ENCODE results near the gene GMEB2.
"Not testable (repeated sequence)": the region's sequence is repeated elsewhere in the genome, so short reads cannot be mapped to it uniquely, and the experiment has no call there.

The GMEB2 gene, protein sequence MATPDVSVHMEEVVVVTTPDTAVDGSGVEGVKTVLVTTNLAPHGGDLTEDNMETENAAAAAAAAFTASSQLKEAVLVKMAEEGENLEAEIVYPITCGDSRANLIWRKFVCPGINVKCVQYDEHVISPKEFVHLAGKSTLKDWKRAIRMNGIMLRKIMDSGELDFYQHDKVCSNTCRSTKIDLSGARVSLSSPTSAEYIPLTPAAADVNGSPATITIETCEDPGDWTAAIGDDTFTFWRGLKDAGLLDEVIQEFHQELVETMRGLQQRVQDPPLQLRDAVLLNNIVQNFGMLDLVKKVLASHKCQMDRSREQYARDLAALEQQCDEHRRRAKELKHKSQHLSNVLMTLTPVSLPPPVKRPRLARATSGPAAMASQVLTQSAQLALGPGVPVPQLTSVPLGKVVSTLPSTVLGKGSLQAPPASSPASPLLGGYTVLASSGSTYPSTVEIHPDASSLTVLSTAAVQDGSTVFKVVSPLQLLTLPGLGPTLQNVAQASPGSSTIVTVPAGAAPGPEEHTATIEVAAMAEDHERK

DNA sequence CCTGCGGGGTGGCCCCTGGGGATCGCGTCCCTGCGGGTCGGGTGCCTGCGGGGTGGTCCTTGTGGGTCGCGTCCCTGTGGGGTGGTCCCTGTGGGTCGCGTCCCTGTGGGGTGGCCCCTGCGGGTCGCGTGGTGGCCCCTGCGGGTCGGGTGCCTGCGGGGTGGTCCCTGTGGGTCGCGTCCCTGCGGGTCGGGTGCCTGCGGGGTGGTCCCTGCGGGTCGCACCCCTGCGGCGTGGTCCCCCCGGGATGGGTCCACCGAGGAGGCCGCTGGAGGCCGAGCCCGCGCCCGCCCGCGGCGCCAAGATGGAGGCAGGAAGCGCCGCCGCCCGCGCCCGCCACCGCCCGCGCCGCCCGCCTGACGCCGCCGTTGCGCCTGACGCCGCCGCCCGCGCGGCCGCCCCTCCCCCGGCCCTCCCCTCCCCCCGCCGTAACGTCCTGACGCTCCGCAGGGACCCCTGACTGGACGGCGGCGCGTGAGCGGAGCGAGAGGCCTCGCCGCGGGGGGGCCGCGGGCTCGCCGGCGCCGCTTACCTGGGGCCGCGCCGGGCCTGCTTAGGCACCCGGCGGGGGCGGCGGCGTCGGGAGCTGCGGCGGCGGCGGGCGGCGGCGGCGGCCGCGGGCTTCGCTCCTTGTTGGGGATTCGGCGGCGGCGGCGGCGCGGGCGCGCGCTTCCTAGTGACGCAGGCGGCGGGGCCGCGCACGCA, at the start of gene GMEB2:
Gene GMEB2, minus strand, starts transcription at position 678 of the 705 bp plus-strand sequence. CDS start 7,704 bp downstream, outside the sequence.
- peak; percentile 65 for DNase-seq (ENCODE audit: low spot score)

DNA sequence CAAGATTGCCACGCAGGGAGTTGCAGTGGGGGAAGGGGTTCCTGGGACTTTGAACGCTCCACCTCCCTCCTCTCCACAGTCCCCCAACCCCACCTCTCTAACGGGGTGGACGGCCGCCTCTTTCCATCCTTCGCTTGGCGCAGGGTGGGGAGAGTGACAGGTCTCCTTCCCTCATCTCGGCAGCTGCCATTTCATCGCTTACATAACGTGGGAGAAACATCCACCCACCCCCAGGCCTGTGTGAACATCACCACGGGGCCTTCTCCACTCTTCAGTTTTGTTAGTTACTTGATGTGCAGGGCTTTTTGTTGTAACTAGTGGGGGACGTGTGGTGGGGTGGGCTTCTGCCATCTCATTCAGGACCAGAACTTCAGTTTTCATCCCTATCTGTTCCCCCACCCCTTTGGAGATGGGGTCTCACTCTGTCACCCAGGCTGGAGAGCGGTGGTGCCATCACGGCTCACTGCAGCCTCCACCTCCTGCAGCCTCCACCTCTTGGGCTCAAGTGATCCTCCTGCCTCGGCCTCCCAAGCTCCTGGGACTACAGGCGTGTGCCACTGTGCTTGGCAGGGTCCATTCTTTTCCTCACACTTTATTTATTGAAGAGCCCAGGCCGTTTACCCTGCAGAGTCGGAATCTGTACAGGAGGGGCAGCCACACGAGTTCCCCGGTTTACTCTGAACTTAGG, 48.9 kb upstream of the GMEB2 start:
- DNase-seq (ENCODE audit: low spot score): no peak

DNA sequence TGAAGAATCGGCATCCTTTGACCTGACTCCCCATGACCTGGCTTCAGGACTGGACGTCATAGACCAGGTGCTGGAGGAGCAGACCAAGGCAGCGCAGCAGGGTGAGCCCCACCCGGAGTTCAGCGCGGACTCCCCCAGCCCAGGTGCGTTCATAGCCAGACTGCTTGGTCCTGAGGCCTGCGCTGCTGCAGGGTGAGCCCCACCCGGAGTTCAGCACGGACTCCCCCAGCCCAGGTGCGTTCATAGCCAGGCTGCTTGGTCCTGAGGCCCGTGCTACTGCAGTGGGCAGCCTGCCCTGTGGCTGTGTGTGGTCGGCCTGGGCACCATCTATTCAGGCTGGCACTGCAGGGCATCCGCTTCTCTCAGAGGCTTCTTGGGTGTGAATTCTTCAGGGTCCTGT, 47.0 kb upstream of the GMEB2 start:
- DNase-seq (ENCODE audit: low spot score): no peak

DNA sequence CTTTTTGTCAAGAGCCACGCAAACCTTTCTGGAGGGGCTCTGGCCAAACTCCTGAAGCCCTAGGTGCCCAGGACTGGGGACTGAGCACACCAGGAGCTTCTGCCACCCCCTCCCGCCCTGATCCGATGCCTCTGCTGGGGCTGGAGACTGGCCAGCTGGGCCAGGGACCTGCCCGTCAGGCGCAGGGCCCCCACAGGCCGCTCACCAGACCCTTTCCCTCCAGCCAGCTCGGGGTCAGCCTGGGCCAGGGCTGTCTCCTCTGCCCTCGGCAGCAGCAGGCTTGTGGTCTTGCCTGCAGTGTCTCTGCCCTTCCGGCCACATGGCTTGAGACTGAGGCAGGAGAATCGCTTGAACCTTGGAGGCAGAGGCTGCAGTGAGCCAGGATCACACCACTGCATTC, 45.8 kb upstream of the GMEB2 start:
- no peak for DNase-seq (ENCODE audit: low spot score)

DNA sequence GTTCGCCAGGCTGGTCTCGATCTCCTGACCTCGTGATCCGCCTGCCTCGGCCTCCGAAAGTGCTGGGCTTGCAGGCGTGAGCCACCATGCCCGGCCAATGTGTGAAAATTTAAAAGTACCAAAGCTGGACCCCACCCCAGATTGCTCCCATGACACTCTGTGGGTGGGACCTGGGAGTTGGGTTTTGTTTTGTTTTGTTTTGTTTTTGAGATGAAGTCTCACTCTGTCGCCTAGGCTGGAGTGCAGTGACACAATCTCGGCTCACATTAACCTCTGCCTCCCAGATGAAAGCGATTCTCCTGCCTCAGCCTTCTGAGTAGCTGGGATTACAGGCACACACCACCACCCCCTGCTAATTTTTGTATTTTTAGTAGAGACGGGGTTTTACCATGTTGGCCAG, 44.8 kb upstream of the GMEB2 start:
- not testable (repeated sequence) for DNase-seq (ENCODE audit: low spot score)

DNA sequence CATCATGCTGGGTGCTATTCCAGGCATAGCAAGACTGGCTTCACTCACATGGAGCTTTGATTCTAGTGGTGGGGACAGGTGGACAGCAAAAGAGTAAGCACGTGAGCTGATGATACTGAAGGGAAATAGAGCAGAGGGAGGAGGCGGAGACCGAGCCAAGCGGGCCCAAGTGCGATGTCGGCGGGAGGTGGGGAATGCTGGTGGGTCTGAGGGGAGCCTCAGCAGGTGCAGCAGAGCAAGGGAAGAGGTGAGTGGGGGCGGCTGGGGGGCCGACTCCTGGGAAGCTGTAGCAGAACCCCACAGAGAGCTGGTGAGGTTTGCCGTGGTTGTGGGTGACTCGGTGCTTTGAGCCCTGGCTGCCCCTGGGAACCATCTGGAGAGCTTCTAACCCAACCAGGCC, 41.5 kb upstream of the GMEB2 start:
- DNase-seq (ENCODE audit: low spot score): no peak

DNA sequence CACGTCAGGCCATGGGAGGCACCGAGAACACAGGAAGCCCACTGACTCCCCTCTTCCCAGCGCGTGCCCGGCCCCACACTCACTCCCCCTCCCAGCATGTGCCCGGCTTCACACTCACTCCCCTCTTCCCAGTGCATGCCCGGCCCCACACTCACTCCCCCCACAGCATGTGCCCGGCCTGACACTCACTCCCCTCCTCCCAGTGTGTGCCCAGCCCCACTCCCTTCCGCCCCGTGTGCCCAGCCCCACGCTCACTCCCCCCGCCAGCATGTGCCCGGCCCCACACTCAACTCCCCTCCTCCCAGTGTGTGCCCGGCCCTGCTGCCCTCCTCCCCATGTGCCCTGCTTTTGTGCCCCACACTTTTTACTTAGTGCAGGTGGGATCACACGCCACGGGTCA, 41.0 kb upstream of the GMEB2 start:
- no peak for DNase-seq (ENCODE audit: low spot score)

DNA sequence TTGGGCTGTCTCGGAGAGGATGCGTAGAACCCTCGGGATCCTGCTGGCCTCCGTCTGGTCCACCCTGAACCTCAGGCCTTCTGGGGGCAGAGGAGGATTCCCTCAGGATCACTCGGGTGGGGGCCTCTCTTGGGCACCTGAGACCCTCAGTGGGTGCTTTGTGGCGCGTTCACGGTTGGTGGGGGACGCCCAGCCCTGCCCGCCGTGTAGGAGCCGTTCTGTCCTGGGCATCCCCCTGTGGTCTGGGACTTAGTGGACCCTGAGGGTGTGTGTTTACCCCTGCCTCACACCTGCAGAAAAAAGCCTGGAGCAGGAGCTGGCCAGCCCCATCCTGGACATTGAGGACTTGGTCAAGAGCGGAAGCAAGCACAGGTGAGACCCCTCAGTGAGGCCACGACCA, 38.8 kb upstream of the GMEB2 start:
- no peak for DNase-seq (ENCODE audit: low spot score)

DNA sequence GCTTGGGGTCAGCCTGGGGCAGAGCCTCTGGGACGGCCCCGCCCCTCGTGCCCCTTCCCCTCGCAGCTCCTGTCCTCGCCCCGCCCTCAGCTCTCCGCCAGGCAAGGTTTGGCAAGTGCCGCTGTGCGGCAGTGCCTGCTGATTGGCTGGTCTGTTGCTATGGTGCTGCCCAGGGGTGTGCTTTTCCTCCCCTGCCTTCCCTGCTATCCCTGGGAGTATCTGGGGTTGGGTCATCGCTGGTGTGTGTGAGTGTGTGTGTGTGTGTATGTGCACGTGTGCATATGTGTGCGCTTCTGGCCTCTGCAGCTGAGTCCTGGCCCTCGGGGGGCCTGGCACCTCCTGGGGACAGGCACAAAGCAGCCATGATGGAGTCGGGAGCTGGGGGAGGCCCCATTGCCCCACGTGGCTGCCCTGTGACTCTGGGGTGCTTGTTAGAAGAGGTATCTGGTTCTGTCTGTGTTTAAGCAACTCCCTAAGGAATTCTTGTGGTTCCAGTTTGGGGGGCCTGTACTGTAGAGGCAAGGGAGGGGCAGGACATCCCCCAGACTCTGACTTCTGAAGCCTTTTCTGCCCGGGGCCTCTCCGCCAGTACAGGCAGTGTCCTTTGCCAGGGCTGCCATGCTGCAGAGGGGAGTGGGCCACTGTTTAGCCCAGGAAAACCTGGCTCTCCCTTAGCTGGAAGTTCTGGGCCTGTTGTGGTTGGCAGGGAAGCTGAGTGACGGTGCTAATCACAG, 38.1 kb upstream of the GMEB2 start:
- peak; percentile 87 for DNase-seq (ENCODE audit: low spot score)

DNA sequence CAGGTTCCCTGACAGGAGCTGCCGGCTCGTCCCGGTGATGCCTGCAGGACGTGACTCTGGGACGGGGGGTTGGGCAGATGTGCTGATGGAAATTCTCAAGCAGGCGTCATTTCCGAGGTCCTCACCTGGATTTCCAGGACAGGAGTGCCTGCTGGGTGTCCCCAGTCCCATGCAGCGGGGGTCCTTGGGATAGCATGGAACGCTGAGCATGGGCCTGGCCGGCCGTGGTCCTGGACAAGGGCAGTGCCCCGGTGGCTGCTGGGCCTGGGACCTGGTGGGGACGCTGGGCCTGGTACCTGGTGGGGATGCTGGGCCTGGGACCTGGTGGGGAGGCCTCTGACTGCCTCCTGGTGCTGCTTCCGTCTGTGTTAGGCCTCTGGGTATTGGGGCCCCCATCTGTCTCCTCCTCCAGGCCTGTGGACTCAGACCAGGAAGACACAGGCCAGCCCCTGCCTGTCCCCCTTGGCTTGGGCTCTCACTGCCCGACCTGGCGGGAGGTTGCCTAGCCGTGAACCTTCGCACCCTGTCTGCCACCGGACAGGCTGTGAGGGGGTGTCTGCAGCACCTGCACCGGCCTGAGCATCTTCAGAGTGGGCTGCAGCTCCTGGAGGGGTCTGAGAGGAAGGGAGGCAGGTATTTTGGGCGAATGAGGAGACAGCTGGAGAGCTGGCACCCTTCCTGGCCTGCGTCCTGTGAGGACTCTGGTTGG, 37.4 kb upstream of the GMEB2 start:
- no peak for DNase-seq (ENCODE audit: low spot score)

DNA sequence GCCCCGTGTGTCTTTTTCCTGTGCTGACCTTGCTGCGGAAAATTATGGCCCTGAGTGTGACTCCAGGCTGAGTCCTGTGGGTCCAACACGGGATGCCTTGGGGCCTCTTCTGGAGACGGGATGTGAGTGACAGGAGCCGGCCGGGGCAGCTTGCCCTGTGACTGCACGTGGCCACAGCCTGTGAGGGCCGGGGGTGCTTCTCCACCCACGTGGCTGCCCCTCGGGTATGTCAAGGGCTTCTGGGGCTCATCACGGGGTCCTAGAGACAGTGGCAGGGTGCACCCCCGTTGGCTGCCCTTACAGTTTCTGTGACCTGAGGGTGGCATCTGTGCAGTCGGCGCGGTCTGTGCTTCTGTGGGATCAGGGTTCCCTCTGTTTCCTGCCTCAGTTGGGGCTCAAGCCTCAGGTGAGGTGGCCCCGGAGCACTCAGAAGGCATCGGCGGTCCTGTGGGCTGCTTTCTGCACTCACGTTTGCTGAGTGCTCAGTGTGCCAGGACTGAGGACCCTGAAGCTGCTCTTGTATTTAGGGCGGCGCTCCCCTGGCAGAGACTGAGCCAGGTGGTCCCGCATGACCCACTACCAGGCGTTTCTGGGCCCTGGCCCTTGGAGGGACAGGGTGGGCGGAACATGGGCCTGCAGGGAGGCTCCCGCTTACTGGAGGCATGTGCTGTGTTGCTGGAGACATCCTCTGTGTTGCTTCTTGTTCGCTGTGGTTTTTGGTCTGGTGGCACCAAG, 36.6 kb upstream of the GMEB2 start:
- DNase-seq (ENCODE audit: low spot score): no peak

DNA sequence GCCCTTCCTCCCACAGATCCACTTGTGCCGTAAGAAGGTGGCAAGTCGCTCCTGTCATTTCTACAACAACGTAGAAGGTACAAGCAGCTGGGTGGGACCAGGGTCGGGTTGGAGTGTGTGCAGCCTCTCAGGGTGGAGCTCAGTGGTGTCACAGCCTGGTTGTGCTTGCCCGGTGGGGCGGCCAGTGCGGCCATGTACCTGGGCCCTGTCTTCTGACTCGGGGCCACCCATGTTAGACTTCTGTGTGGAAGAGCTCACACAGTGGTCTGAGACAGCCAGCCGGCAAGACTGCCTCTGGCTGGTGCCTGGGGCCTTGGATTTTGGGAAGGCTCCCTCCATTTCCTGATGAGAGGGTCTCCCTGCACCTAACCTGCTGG, 35.9 kb upstream of the GMEB2 start:
- DNase-seq (ENCODE audit: low spot score): no peak

DNA sequence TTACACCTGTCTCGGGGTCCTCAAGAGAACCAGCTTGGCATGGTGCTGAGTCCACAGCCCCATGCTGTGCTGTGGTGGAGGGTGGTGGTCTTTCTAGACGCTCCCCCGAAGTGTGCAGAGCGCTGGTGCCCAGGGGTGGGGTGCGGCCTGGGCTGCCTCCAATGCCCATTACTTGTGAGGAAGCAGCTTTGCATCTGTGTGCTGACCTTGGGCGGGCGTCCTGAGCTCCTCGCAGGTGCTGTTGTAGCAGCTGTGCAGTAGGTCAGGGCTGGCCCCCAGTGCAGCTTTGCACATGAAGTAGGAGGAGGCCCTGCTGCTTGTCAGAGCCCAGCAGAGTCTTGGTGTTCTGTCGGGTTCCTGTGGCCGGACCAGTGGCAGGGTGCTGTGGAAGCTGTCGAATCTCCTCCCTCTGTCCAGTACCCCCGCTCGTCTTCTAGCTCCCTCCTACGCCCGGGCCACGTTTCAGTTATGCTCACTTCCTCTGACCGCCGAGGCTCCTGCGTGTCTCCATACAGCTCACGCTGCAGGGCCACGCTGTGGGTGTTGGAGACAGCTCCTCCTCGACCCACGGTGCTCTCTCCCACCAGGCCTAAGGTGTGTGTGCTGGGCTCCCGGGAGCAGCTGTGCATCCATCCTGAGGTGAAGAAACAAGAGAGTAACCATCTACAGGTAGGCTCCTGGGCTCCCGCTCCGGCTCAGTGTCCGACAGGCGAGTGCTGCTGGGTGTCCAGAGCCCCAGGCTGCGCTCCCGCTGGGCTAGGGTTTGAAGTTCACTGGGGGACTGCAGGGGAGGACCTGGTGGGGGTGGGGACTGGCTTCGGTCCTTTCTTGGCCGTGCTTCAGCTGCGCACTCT, 35.3 kb upstream of the GMEB2 start:
- no peak for DNase-seq (ENCODE audit: low spot score)

DNA sequence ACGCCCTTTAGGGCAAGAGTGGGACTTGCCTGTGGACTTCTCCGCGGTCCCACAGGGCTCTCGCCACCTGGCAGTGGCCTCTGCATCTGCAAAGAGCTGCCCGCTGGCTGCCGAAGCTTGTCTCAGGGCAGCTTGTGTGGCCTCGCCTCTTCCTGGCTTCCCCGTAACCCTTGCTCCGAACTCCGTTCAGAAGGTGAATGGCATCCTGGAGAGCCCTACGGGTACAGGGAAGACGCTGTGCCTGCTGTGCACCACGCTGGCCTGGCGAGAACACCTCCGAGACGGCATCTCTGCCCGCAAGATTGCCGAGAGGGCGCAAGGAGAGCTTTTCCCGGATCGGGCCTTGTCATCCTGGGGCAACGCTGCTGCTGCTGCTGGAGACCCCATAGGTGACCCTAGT, 34.2 kb upstream of the GMEB2 start:
- DNase-seq (ENCODE audit: low spot score): no peak

DNA sequence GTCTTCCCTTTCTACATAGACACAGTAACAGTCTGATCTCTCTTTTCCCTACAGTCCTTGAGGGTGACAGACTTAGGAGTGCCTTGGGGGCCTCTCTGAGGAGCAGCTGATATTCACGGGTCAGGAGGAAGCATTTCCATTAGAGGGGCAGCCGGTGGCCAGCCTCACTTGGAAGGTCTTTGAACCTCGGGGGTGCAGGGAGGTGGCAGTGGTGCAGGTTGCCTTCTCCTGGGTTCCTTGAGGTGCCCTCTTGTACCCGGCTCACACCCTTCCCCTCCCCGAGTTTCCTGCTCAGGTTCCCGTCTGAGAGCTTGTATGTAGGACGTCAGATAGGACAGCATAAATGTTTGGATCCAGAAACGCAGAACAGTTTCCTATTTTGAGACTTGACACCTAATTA, 33.7 kb upstream of the GMEB2 start:
- no peak for DNase-seq (ENCODE audit: low spot score)

DNA sequence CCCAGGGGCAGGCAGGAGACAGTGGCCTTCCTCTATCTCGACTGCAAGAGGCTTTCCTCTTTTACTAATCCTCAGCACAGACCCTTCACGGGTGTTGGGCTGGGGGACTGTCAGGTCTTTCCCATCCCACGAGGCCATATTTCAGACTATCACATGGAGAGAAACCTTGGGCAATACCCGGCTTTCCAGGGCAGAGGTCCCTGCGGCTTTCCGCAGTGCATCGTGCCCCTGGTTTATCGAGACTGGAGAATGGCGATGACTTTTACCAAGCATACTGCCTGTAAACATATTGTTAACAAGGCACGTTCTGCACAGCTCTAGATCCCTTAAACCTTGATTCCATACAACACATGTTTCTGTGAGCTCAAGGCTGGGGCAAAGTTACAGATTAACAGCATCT, 33.3 kb upstream of the GMEB2 start:
- not testable (repeated sequence) for DNase-seq (ENCODE audit: low spot score)

DNA sequence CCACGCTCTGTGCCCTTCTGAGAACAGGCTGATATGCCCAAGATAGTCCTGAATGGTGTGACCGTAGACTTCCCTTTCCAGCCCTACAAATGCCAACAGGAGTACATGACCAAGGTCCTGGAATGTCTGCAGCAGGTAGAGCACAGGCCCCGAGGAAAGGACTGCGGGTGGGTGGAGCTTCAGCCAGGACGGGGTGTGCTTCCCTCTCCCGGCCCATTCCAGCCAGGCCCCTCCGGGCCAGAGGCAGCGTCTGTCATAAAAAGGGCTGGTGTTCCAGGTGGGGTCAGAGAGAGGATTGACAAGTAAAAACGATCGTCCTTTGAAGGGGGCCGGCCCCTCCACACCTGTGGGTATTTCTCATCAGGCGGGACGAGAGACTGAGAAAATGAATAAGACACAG, 32.5 kb upstream of the GMEB2 start:
- DNase-seq (ENCODE audit: low spot score): no peak

DNA sequence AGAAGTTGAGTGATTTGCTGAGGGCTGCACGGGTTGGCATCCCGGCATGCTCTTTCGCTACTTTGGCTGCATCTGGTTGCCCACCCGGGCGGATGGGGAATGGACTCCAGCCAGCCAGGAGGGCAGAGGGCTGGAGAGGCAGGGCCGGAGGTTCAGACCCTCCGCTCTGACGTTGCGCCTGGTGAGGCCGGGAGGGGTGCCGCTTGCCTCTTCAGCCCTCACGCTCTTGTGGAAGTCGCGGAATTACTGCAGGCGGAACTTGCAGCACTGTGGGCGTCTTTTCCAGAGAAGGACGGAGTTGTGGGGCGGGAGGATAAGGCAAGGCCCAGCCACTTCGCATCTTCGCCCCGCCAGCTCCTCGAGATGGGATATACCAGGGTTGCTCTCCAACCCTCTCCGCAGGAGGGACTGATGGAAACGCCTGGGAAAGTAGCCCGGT, 31.9 kb upstream of the GMEB2 start:
- no peak for DNase-seq (ENCODE audit: low spot score)

DNA sequence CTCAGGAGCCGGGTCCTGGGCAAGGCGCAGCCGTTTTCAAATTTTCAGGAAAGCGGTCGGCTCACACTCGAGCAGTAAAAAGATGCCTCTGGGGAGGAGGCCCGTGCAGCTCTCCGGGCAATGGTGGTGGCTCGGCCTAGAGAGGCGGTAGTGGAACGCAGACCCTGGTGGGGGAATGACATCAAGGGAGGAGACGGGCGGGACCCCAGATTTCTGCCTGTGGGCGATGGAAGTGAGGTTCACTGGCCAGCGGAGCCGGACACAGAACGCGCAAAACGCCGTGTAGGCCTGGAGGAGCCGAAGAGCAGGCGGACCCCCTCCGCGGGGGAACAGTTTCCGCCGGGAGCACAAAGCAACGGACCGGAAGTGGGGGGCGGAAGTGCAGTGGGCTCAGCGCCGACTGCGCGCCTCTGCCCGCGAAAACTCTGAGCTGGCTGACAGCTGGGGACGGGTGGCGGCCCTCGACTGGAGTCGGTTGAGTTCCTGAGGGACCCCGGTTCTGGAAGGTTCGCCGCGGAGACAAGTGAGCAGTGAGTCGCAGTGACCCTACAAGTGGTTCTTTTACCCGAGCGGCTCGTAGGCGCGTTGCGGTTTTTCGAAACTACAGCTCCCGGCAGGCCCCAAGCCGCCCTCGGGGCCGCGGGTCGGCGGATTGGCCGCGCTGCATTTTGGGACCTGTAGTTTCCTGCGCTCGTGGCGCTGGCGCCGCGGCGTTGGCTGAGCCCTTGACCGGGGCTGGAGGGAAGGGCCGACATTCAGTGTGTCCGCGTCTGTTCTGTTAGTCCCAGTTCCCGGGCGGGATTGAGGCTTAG, 31.2 kb upstream of the GMEB2 start, which contains the start of gene RTEL1:
Gene RTEL1, plus strand, starts transcription at position 376 of the 812 bp plus-strand sequence. CDS start 1,091 bp downstream, outside the sequence.
- DNase-seq (ENCODE audit: low spot score): peak; percentile 91

Measured in cerebellar cortex (tissue), 1 donor.